Upper lobe of left lung (tissue), 4 donors: Measurements from ENCODE around the gene WNK2.

Source experiments
- EP300 ChIP-seq, 4 donors: sonication (generic); formaldehyde crosslinking; IDR thresholded peaks; one replicate each; pipeline ENCODE4 v1.5.1; 2017; ENCODE audit warnings: antibody characterized with exemption in 4 of 4, control low read depth in 2 of 4
- TF ChIP-seq, protein P1 (sequence below), 6 experiments: fragments of 450-650 bp in 4 of 6; fragments of 200-600 bp in 2 of 6; sonication (generic) in 2 of 6; IDR thresholded peaks; one replicate each; pipeline ENCODE4 v1.5.1; 2016 to 2019; ENCODE audit warnings: antibody characterized with exemption in 6 of 6

DNA sequence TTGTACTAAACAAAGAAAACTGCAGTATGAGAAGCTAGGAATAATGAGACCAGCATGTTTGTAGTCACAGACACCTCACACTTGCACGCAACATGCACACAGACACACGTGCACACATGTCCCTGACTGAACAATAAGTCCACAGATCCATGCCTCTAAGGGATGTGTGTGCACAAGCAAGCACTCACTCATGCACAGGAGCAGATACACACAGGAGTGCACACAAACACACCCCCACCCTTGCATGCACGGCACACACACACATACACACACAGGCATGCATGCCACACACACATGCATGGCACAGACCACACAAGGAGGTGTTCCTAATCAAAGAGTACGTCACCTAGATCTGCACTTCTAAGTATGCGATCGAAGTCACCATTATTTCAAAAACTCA lies 156.2 kb downstream of the WNK2 start:
- no peak for TF ChIP-seq EP300 (IDR thresholded peaks at IDR 0.05)
- TF ChIP-seq, protein P1, sequence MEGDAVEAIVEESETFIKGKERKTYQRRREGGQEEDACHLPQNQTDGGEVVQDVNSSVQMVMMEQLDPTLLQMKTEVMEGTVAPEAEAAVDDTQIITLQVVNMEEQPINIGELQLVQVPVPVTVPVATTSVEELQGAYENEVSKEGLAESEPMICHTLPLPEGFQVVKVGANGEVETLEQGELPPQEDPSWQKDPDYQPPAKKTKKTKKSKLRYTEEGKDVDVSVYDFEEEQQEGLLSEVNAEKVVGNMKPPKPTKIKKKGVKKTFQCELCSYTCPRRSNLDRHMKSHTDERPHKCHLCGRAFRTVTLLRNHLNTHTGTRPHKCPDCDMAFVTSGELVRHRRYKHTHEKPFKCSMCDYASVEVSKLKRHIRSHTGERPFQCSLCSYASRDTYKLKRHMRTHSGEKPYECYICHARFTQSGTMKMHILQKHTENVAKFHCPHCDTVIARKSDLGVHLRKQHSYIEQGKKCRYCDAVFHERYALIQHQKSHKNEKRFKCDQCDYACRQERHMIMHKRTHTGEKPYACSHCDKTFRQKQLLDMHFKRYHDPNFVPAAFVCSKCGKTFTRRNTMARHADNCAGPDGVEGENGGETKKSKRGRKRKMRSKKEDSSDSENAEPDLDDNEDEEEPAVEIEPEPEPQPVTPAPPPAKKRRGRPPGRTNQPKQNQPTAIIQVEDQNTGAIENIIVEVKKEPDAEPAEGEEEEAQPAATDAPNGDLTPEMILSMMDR (IDR thresholded peaks at IDR 0.05) = no peak
